Vagina (tissue), 2 donors: Measurements from ENCODE around the gene VPREB3. TPM values are rescaled to one million over a fixed set of nuclear protein-coding genes. Genes with fewer than 3 reads are reported as not detected.

Experiments
- DNase-seq, 2 donors: peaks; one replicate each; pipeline ENCODE4 v3.0.0-alpha.2; 2017; ENCODE audit errors: extremely low spot score in 2 of 2
- H3K27ac ChIP-seq: fragments of 200-600 bp; sonication (generic); one replicate; pipeline ENCODE4 v1.5.1; 2019
- H3K27me3 ChIP-seq: fragments of 200-600 bp; sonication (generic); one replicate; pipeline ENCODE4 v1.5.1; 2019
- H3K36me3 ChIP-seq, 2 donors: fragments of 200-600 bp; sonication (generic); one replicate each; pipeline ENCODE4 v1.5.1; 2017 to 2019
- H3K4me1 ChIP-seq: fragments of 200-600 bp; sonication (generic); one replicate; pipeline ENCODE4 v1.5.1; 2019
- H3K4me3 ChIP-seq, 2 donors: fragments of 200-600 bp; sonication (generic); 1 replicate in 1 of 2; 2 replicates in 1 of 2; pipeline ENCODE4 v1.5.1; 2016 to 2019
- H3K9me3 ChIP-seq: fragments of 200-600 bp; sonication (generic); one replicate; pipeline ENCODE4 v1.5.1; 2019
- CTCF ChIP-seq, 3 experiments: fragments of 450-650 bp in 2 of 3; fragments of 200-600 bp in 1 of 3; sonication (generic) in 1 of 3; IDR thresholded peaks; one replicate each; pipeline ENCODE4 v1.5.1; 2017 to 2019; ENCODE audit warnings: antibody characterized with exemption in 3 of 3, mild to moderate bottlenecking in 2 of 3, moderate library complexity in 2 of 3
- POLR2A ChIP-seq, 2 donors: fragments of 450-650 bp; IDR thresholded peaks; one replicate each; pipeline ENCODE4 v1.6.1; 2017; ENCODE audit warnings: antibody characterized with exemption in 2 of 2, mild to moderate bottlenecking in 2 of 2, moderate library complexity in 2 of 2
- POLR2AphosphoS5 ChIP-seq, 2 donors: sonication (generic); formaldehyde crosslinking; IDR thresholded peaks; one replicate each; pipeline ENCODE4 v1.9.0; 2017; ENCODE audit warnings: antibody characterized with exemption in 2 of 2, mild to moderate bottlenecking in 2 of 2, low read depth in 1 of 2; ENCODE audit not compliant: insufficient read depth in 1 of 2
- intact Hi-C: fragments of 100-400 bp; cut with DNase I; formaldehyde crosslinking; loops from one replicate; pipeline ENCODE4 v1.15.1; 2023
- total RNA-seq: library from RNA; depleted of rRNA; stranded (reverse); fragments of >200 nt; gene quantifications from one replicate; pipeline ENCODE4 v1.2.3, GENCODE V29; 2016

VPREB3 gene
- total RNA-seq, 1 donor from 2014 or later: not detected

GRCh38 chr22:23709107-23709506 lies 45.1 kb downstream of the VPREB3 start:
- H3K4me1 ChIP-seq: no peaks in the 10 kb centered on the region
- H3K9me3 ChIP-seq: no peaks in the 10 kb centered on the region
- TF ChIP-seq POLR2AphosphoS5 (IDR thresholded peaks at IDR 0.05; ENCODE audit: insufficient read depth in 1 of 2, low read depth in 1 of 2) (no peak), CTCF (IDR thresholded peaks at IDR 0.05) (no peak), POLR2A (IDR thresholded peaks at IDR 0.05) (no peak)
- no peak overlapping the region for H3K27ac ChIP-seq
- H3K4me3 ChIP-seq: no peak overlapping the region
- DNase-seq: no peak
- intact Hi-C loops: no loop called here
- peaks cover 0 to 75% of the 10 kb centered on the region in 2 donors for H3K36me3 ChIP-seq
- H3K27me3 ChIP-seq: no peaks in the 10 kb centered on the region

- TF ChIP-seq POLR2A (IDR thresholded peaks at IDR 0.05) (no peak), CTCF (IDR thresholded peaks at IDR 0.05) (no peak), POLR2AphosphoS5 (IDR thresholded peaks at IDR 0.05; ENCODE audit: insufficient read depth in 1 of 2, low read depth in 1 of 2) (no peak)
- peaks cover 0 to 70% of the 10 kb centered on the region in 2 donors for H3K36me3 ChIP-seq
- no peak for DNase-seq
- no peak overlapping the region for H3K4me3 ChIP-seq
- no peaks in the 10 kb centered on the region for H3K9me3 ChIP-seq
- H3K27me3 ChIP-seq: no peaks in the 10 kb centered on the region
- intact Hi-C loops: no loop called here
- no peak overlapping the region for H3K27ac ChIP-seq
- H3K4me1 ChIP-seq: no peaks in the 10 kb centered on the region
These were observed 46.0 kb downstream of the VPREB3 start for GRCh38 chr22:23708270-23708669.

- Histone ChIP-seq H3K9me3 (no peaks in the 10 kb centered on the region), H3K36me3 (peaks cover 2 to 64% of the 10 kb centered on the region in 2 donors), H3K27me3 (no peaks in the 10 kb centered on the region), H3K4me3 (no peak overlapping the region), H3K27ac (no peak overlapping the region), H3K4me1 (no peaks in the 10 kb centered on the region)
- TF ChIP-seq CTCF (IDR thresholded peaks at IDR 0.05) (no peak), POLR2AphosphoS5 (IDR thresholded peaks at IDR 0.05; ENCODE audit: insufficient read depth in 1 of 2, low read depth in 1 of 2) (no peak), POLR2A (IDR thresholded peaks at IDR 0.05) (no peak)
- no peak for DNase-seq
- intact Hi-C loops: no loop called here
These were observed 48.9 kb downstream of the VPREB3 start for GRCh38 chr22:23705358-23705757.

GRCh38 chr22:23704829-23705228 lies 49.4 kb downstream of the VPREB3 start:
- Histone ChIP-seq H3K27ac (no peak overlapping the region), H3K27me3 (no peaks in the 10 kb centered on the region), H3K36me3 (peaks cover 2 to 64% of the 10 kb centered on the region in 2 donors), H3K9me3 (no peaks in the 10 kb centered on the region), H3K4me1 (no peaks in the 10 kb centered on the region), H3K4me3 (no peak overlapping the region)
- TF ChIP-seq CTCF (IDR thresholded peaks at IDR 0.05): no peak
- TF ChIP-seq POLR2A (IDR thresholded peaks at IDR 0.05): no peak
- no peak for TF ChIP-seq POLR2AphosphoS5 (IDR thresholded peaks at IDR 0.05; ENCODE audit: insufficient read depth in 1 of 2, low read depth in 1 of 2)
- no peak for DNase-seq
- intact Hi-C loops: no loop called here

- Histone ChIP-seq H3K27ac (no peak overlapping the region), H3K4me1 (no peaks in the 10 kb centered on the region), H3K9me3 (no peaks in the 10 kb centered on the region), H3K27me3 (no peaks in the 10 kb centered on the region), H3K36me3 (peaks cover 2 to 56% of the 10 kb centered on the region in 2 donors), H3K4me3 (no peak overlapping the region)
- intact Hi-C loops: no loop called here
- no peak for DNase-seq
- TF ChIP-seq CTCF (IDR thresholded peaks at IDR 0.05) (no peak), POLR2AphosphoS5 (IDR thresholded peaks at IDR 0.05; ENCODE audit: insufficient read depth in 1 of 2, low read depth in 1 of 2) (no peak), POLR2A (IDR thresholded peaks at IDR 0.05) (no peak)
These were observed 50.2 kb downstream of the VPREB3 start for GRCh38 chr22:23704062-23704461.

Other genes starting within 250 kb of the VPREB3 start
- not detected for gene IGLL1, start 174.1 kb downstream of the VPREB3 start, total RNA-seq
- gene DRICH1, start 122.1 kb downstream of the VPREB3 start, total RNA-seq: not detected
- not detected for gene RGL4, start 63.4 kb downstream of the VPREB3 start, total RNA-seq
- 4.9 TPM for gene ZNF70, start 3.3 kb downstream of the VPREB3 start, total RNA-seq
- not detected for gene C22orf15, start 8.6 kb upstream of the VPREB3 start, total RNA-seq
- gene CHCHD10, start 13.5 kb upstream of the VPREB3 start, total RNA-seq: 12.0 TPM
- 6.4 TPM for gene MMP11, start 18.4 kb upstream of the VPREB3 start, total RNA-seq
- gene SMARCB1, start 32.5 kb upstream of the VPREB3 start, total RNA-seq: 147 TPM
- 0.25 TPM for gene DERL3, start 84.6 kb upstream of the VPREB3 start, total RNA-seq
- gene SLC2A11, start 103.5 kb upstream of the VPREB3 start, total RNA-seq: 4.9 TPM
- gene MIF, start 140.0 kb upstream of the VPREB3 start, total RNA-seq: 638 TPM
- not detected for gene GSTT2B, start 206.8 kb upstream of the VPREB3 start, total RNA-seq
- gene DDTL, start 212.5 kb upstream of the VPREB3 start, total RNA-seq: not detected
- 167 TPM for gene DDT, start 220.0 kb upstream of the VPREB3 start, total RNA-seq
- gene GSTT2, start 225.7 kb upstream of the VPREB3 start, total RNA-seq: not detected